Vein endothelial cell (primary cell): ENCODE measurements around the gene CLK1. TPM values are rescaled to one million over a fixed set of nuclear protein-coding genes. Genes with fewer than 3 reads are reported as not detected.

Experiments
- small RNA-seq: library from RNA; depleted of rRNA; stranded (forward); fragments of <200 nt; gene quantifications from one replicate; pipeline ENCODE3, GENCODE V24; 2012
- total RNA-seq: library from RNA; depleted of rRNA; stranded (reverse); fragments of >200 nt; gene quantifications from 2 replicates; pipeline ENCODE4 v1.2.3, GENCODE V29; 2012

Gene CLK1
- 50.6 and 64.1 TPM in 2 replicates for total RNA-seq

GRCh38 chr2:200864176-200865034 lies at the start of gene CLK1:
Gene CLK1 (minus strand): TSS chr2:200864658. CDS start chr2:200861862, 2,796 bp downstream.

GRCh38 chr2:200888704-200889625 lies 24.5 kb upstream of the CLK1 start, which contains the start of the genes NIF3L1 and PPIL3:
Gene NIF3L1 (plus strand): TSS chr2:200889371. CDS start chr2:200891944, 2,573 bp downstream.
Gene PPIL3 (minus strand): TSS chr2:200889077. CDS start chr2:200887615, 1,462 bp downstream.

DNA sequence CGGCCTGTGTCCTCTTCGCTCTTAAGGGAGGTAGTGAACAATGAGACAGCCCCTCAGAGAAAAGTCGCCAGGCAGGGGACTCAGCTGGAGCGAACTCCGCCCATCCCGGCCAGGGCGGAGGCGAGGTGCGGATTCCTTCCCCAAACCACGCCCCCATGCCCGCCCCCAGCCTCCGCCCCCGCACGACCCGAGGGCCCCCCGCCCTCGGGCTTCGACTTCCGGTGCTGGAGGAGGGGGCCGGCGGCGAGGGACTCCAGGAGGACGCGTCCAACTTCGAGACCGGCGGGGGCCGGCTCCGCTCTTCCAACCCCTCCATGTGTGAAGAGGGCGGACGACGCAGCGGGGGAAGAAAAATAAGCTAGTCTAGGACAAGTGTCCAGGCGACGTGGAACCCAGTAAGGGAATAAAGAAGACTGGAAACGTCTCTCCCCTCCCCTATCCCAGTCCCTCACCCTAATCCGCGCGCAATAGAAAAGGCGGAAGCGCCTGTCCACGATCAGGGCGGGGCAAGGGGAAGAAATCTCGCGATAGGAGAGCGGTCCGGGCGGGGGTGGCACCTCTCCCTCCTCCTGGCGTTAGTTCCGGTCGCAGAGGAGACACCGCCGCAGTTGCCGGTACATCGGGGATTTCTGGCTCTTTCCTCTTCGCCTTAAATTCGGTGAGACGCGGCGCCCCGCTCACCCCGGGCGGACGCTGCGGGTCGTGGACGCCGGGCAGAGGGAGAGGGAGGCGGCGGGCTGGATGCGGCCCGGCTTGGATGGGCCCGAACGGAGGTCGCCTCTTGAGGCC lies 52.9 kb downstream of the CLK1 start, which contains the start of gene BZW1:
Gene BZW1 (plus strand): TSS at position 578 of the 789 bp plus-strand sequence. CDS start 1,308 bp downstream, outside the sequence.

Small RNA genes lying within 50 kb of the gene (small RNA-seq; reads per million reads assigned to genes)
- gene RF00019 (not detected), gene RNA5SP115 (not detected), gene RNU6-312P (not detected), gene RNU6-31P (not detected), gene RNU6-762P (not detected)

Other genes with a start within 250 kb of the CLK1 start
- gene BZW1, start 52.7 kb downstream of the CLK1 start, total RNA-seq: 688 and 724 TPM in 2 replicates
- gene PPIL3, start 24.4 kb upstream of the CLK1 start, total RNA-seq: 24.5 and 27.9 TPM in 2 replicates
- 14.7 and 17.1 TPM in 2 replicates for gene NIF3L1, start 24.7 kb upstream of the CLK1 start, total RNA-seq
- 13.7 and 23.4 TPM in 2 replicates for gene ORC2, start 99.0 kb upstream of the CLK1 start, total RNA-seq
- gene HYCC2, start 207.0 kb upstream of the CLK1 start, total RNA-seq: 15.4 and 20.1 TPM in 2 replicates
- gene NDUFB3, start 207.3 kb upstream of the CLK1 start, total RNA-seq: 42.5 and 50.3 TPM in 2 replicates